ENCODE results near the gene CAST.

CAST gene

GRCh38 chr5:96641368-96642280 is 20.6 kb upstream of the CAST start:
- H3K4me3 ChIP-seq (ENCODE audit: low read depth, low read length, poor library complexity, severe bottlenecking), result no peak overlapping the region
- H2AFZ ChIP-seq (ENCODE audit: low read length), result no peak overlapping the region
- no peaks in the 10 kb centered on the region for H3K4me1 ChIP-seq (ENCODE audit: insufficient read depth, low read length, severe bottlenecking)
- H3K9me2 ChIP-seq (ENCODE audit: low read depth, low read length), result no peaks in the 10 kb centered on the region
- H3K9me3 ChIP-seq (ENCODE audit: low read length), result no peaks in the 10 kb centered on the region
- H3F3A ChIP-seq (ENCODE audit: insufficient read depth, low read length), result no peaks in the 10 kb centered on the region
- H3K9ac ChIP-seq (ENCODE audit: low read length), result no peak overlapping the region
- no peak overlapping the region for H3K27ac ChIP-seq (ENCODE audit: low read depth, low read length, poor library complexity, severe bottlenecking)
- TF ChIP-seq EZH2 (IDR thresholded peaks at IDR 0.05; ENCODE audit: borderline replicate concordance, low read length) (no peak), CTCF (IDR thresholded peaks at IDR 0.05; ENCODE audit: low read length) (no peak)
- H3K36me3 ChIP-seq (ENCODE audit: insufficient read depth, low read length), result no peaks in the 10 kb centered on the region
- no peaks in the 10 kb centered on the region for H3K27me3 ChIP-seq (ENCODE audit: insufficient read depth, low read length)
- no peaks in the 10 kb centered on the region for H3K79me2 ChIP-seq (ENCODE audit: insufficient read depth, low read length)
- H4K20me1 ChIP-seq (ENCODE audit: insufficient read depth, low read length), result no peaks in the 10 kb centered on the region
- H3K4me2 ChIP-seq (ENCODE audit: low read length), result no peak overlapping the region

GRCh38 chr5:96642281-96642640 is 19.9 kb upstream of the CAST start:
- Histone ChIP-seq H3K79me2 (ENCODE audit: insufficient read depth, low read length) (no peaks in the 10 kb centered on the region), H3K27ac (ENCODE audit: low read depth, low read length, poor library complexity, severe bottlenecking) (no peak overlapping the region), H3K4me1 (ENCODE audit: insufficient read depth, low read length, severe bottlenecking) (no peaks in the 10 kb centered on the region), H3K9ac (ENCODE audit: low read length) (no peak overlapping the region), H3K27me3 (ENCODE audit: insufficient read depth, low read length) (no peaks in the 10 kb centered on the region), H3K4me2 (ENCODE audit: low read length) (no peak overlapping the region), H3K9me3 (ENCODE audit: low read length) (no peaks in the 10 kb centered on the region), H2AFZ (ENCODE audit: low read length) (no peak overlapping the region), H4K20me1 (ENCODE audit: insufficient read depth, low read length) (no peaks in the 10 kb centered on the region), H3K9me2 (ENCODE audit: low read depth, low read length) (no peaks in the 10 kb centered on the region), H3K4me3 (ENCODE audit: low read depth, low read length, poor library complexity, severe bottlenecking) (no peak overlapping the region), H3F3A (ENCODE audit: insufficient read depth, low read length) (no peaks in the 10 kb centered on the region), H3K36me3 (ENCODE audit: insufficient read depth, low read length) (no peaks in the 10 kb centered on the region)
- no peak for TF ChIP-seq CTCF (IDR thresholded peaks at IDR 0.05; ENCODE audit: low read length)
- no peak for TF ChIP-seq EZH2 (IDR thresholded peaks at IDR 0.05; ENCODE audit: borderline replicate concordance, low read length)

GRCh38 chr5:96645091-96645490 is 17.1 kb upstream of the CAST start:
- H3K36me3 ChIP-seq (ENCODE audit: insufficient read depth, low read length), result no peaks in the 10 kb centered on the region

More at GRCh38 chr5:96645091-96645490, 17.1 kb upstream of the CAST start:
- H3K4me2 ChIP-seq (ENCODE audit: low read length), result no peak overlapping the region
- no peaks in the 10 kb centered on the region for H3K9me3 ChIP-seq (ENCODE audit: low read length)
- no peaks in the 10 kb centered on the region for H3K79me2 ChIP-seq (ENCODE audit: insufficient read depth, low read length)
- no peak overlapping the region for H3K27ac ChIP-seq (ENCODE audit: low read depth, low read length, poor library complexity, severe bottlenecking)
- no peak overlapping the region for H3K9ac ChIP-seq (ENCODE audit: low read length)
- no peak overlapping the region for H3K4me3 ChIP-seq (ENCODE audit: low read depth, low read length, poor library complexity, severe bottlenecking)
- H4K20me1 ChIP-seq (ENCODE audit: insufficient read depth, low read length), result no peaks in the 10 kb centered on the region
- H3K27me3 ChIP-seq (ENCODE audit: insufficient read depth, low read length), result no peaks in the 10 kb centered on the region
- no peak for TF ChIP-seq CTCF (IDR thresholded peaks at IDR 0.05; ENCODE audit: low read length)
- TF ChIP-seq EZH2 (IDR thresholded peaks at IDR 0.05; ENCODE audit: borderline replicate concordance, low read length), result no peak
- H2AFZ ChIP-seq (ENCODE audit: low read length), result no peak overlapping the region
- no peaks in the 10 kb centered on the region for H3K4me1 ChIP-seq (ENCODE audit: insufficient read depth, low read length, severe bottlenecking)
- no peaks in the 10 kb centered on the region for H3F3A ChIP-seq (ENCODE audit: insufficient read depth, low read length)
- H3K9me2 ChIP-seq (ENCODE audit: low read depth, low read length), result no peaks in the 10 kb centered on the region

Data from OCI-LY1 (cell line).